SK-N-SH (cell line): Measurements from ENCODE around the gene SLC12A4.

ENCODE experiments used
- CHD2 ChIP-seq: fragments of 150-350 bp; IDR thresholded peaks from 2 replicates; pipeline ENCODE4 v1.6.1; 2018; ENCODE audit warnings: low read length; ENCODE audit not compliant: partially characterized antibody
- FOXM1 ChIP-seq: IDR thresholded peaks from 2 replicates; pipeline ENCODE4 v1.4.0; 2012; ENCODE audit warnings: low read depth, mild to moderate bottlenecking
- GATA2 ChIP-seq: sonication (generic); formaldehyde crosslinking; IDR thresholded peaks from 2 replicates; pipeline ENCODE4 v1.5.0; 2020; ENCODE audit warnings: mild to moderate bottlenecking, missing genetic modification reagents
- POLR2AphosphoS5 ChIP-seq: IDR thresholded peaks from 2 replicates; pipeline ENCODE4 v1.6.1; 2012; ENCODE audit warnings: low read depth, low read length
- RXRA ChIP-seq: IDR thresholded peaks from 2 replicates; pipeline ENCODE4 v1.4.0; 2012; ENCODE audit warnings: low read depth, mild to moderate bottlenecking, borderline replicate concordance
- TEAD4 ChIP-seq: IDR thresholded peaks from 2 replicates; pipeline ENCODE4 v1.4.0; 2012; ENCODE audit warnings: mild to moderate bottlenecking, borderline replicate concordance; ENCODE audit not compliant: insufficient read depth
- TF ChIP-seq, protein P1 (sequence below): fragments of 200-600 bp; sonication (generic); IDR thresholded peaks from 2 replicates; pipeline ENCODE4 v1.6.1; 2017; ENCODE audit warnings: antibody characterized with exemption, mild to moderate bottlenecking, moderate library complexity
- TF ChIP-seq, protein P2 (sequence below): fragments of 150-350 bp; IDR thresholded peaks from 2 replicates; pipeline ENCODE4 v1.6.1; 2017; ENCODE audit warnings: antibody characterized with exemption, low read length, low read depth, borderline replicate concordance

DNA sequence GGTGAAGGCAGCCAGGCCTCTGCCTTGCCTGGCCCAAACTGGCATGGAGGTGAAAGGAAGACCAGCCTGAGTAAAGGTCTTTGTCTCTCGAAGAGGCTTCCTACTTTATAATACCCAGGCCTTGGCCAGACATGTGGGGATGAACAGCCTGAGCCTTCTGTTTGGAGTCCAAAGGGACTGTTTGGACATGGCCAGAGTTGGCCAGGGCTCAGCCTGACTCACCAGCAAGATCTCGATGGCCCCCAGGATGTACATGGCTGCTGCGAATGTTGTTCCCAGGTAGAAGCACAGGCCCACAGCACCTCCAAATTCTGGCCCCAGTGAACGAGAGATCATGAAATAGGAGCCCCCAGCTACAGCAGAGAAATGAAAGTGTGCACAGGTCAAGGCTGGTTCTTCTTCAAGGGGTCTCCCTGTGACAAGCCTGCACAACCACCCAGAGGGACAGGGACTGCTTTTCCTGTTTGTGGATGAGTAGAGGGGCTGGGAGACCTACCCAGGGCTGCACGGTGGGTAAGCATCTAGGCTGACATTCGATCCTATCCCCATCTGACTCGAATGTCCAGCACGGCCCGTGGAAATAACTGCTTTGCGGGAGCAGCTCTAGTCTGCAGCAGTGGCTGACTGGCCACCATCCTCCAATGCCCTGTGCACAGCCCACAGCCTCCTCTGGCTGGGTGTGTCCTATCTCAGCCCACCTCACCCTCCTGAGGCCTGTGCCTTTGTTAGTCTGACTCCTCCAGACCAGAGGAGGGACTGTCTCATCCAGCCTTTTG lies 13.8 kb downstream of the SLC12A4 start:
- TF ChIP-seq FOXM1 = no peak
- TF ChIP-seq, protein P1, sequence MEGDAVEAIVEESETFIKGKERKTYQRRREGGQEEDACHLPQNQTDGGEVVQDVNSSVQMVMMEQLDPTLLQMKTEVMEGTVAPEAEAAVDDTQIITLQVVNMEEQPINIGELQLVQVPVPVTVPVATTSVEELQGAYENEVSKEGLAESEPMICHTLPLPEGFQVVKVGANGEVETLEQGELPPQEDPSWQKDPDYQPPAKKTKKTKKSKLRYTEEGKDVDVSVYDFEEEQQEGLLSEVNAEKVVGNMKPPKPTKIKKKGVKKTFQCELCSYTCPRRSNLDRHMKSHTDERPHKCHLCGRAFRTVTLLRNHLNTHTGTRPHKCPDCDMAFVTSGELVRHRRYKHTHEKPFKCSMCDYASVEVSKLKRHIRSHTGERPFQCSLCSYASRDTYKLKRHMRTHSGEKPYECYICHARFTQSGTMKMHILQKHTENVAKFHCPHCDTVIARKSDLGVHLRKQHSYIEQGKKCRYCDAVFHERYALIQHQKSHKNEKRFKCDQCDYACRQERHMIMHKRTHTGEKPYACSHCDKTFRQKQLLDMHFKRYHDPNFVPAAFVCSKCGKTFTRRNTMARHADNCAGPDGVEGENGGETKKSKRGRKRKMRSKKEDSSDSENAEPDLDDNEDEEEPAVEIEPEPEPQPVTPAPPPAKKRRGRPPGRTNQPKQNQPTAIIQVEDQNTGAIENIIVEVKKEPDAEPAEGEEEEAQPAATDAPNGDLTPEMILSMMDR = no peak
- TF ChIP-seq CHD2 = no peak
- TF ChIP-seq, protein P2, sequence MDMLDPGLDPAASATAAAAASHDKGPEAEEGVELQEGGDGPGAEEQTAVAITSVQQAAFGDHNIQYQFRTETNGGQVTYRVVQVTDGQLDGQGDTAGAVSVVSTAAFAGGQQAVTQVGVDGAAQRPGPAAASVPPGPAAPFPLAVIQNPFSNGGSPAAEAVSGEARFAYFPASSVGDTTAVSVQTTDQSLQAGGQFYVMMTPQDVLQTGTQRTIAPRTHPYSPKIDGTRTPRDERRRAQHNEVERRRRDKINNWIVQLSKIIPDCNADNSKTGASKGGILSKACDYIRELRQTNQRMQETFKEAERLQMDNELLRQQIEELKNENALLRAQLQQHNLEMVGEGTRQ = no peak
- no peak for TF ChIP-seq POLR2AphosphoS5
- TF ChIP-seq TEAD4 = no peak
- TF ChIP-seq RXRA = no peak
- TF ChIP-seq GATA2 (CRISPR knock-in tag) = no peak
